HepG2 (cell line): ENCODE measurements around the gene ZNF655. TPM values are rescaled to one million over a fixed set of nuclear protein-coding genes. Genes with fewer than 3 reads are reported as not detected.
A peak's percentile ranks its signal among the peaks of the same experiment; 100 is the strongest.
"Not testable (repeated sequence)": the region's sequence is repeated elsewhere in the genome, so short reads cannot be mapped to it uniquely, and the experiment has no call there.

Experiments used
- ATAC-seq: fragments of 200-7000 bp; cut with Tn5 transposase; 3 replicates; pipeline ENCODE4 v1.9.1; 2020; ENCODE audit warnings: mild to moderate bottlenecking, moderate library complexity
- BruUV-seq: library from RNA; stranded (reverse); fragments of 400-500 nt; replicated peaks from 2 replicates; lab custom pipeline; 2021; lab: Mats Ljungman, UMichigan
- CTCF ChIA-PET: fragments of 300-600 bp; formaldehyde crosslinking; extraction: SDS; loops from one replicate; lab custom pipeline; 2021; ENCODE audit warnings: low total read pairs, inconsistent platforms, low intra/inter-chr PET ratio; lab: Yijun Ruan, JAX
- POLR2A ChIA-PET: fragments of 350-600 bp; sonication (Branson Sonifier 250); formaldehyde crosslinking; loops from one replicate; lab custom pipeline; 2020; ENCODE audit warnings: antibody characterized with exemption, inconsistent platforms; lab: Yijun Ruan, JAX
- DNase-seq: peaks from one replicate; pipeline ENCODE4 v3.0.0-alpha.2; 2015; ENCODE audit warnings: low spot score
- FAIRE-seq: peaks from 3 replicates; lab custom pipeline; 2011; peaks lifted over from hg19 to GRCh38; lab: Jason Lieb, UNC
- H2AFZ ChIP-seq: one replicate; pipeline ENCODE4 v1.6.1; 2011; ENCODE audit warnings: low read length, inconsistent platforms
- H3K27ac ChIP-seq: fragments of 300-600 bp; 3 replicates; pipeline ENCODE4 v1.8.0; 2011; ENCODE audit warnings: mixed run types, mild to moderate bottlenecking, mixed read lengths, low read length, inconsistent platforms; ENCODE audit not compliant: insufficient read depth; ENCODE audit errors: extremely low read length
- H3K27me3 ChIP-seq, 2 experiments: fragments of 200-600 bp in 1 of 2; 2 replicates in 1 of 2; 3 replicates in 1 of 2; pipeline versions ENCODE4 v1.6.0 to v1.8.0; 2011; ENCODE audit warnings: low read length in 2 of 2, mild to moderate bottlenecking in 2 of 2, moderate library complexity in 2 of 2, inconsistent platforms in 1 of 2; ENCODE audit not compliant: insufficient read depth in 2 of 2, control insufficient read depth in 1 of 2
- H3K36me3 ChIP-seq, 2 experiments: fragments of 200-600 bp in 1 of 2; replicated peaks in 1 of 2; 2 replicates in 1 of 2; 3 replicates in 1 of 2; pipeline versions ENCODE4 v1.5.1 to v1.8.0; 2011; ENCODE audit warnings: low read length in 2 of 2, inconsistent platforms in 1 of 2; ENCODE audit not compliant: insufficient read depth in 2 of 2, control insufficient read depth in 1 of 2
- H3K4me1 ChIP-seq: 2 replicates; pipeline ENCODE4 v1.5.1; 2012; ENCODE audit warnings: low read length, inconsistent platforms; ENCODE audit not compliant: insufficient read depth
- H3K4me2 ChIP-seq: 2 replicates; pipeline ENCODE4 v1.6.0; 2011; ENCODE audit warnings: low read depth, low read length, inconsistent platforms
- H3K4me3 ChIP-seq, 3 experiments: fragments of 200-600 bp in 1 of 3; sonication (generic), shearing (Covaris generic) in 1 of 3; replicated peaks in 1 of 3; 2 replicates each; pipeline ENCODE4 v1.5.1; 2011 to 2016; ENCODE audit warnings: low read length in 3 of 3, inconsistent platforms in 2 of 3, low read depth in 2 of 3, mild to moderate bottlenecking in 2 of 3, control low read depth in 1 of 3, mixed read lengths in 1 of 3; ENCODE audit not compliant: insufficient read depth in 1 of 3
- H3K79me2 ChIP-seq: one replicate; pipeline ENCODE4 v1.6.1; 2011; ENCODE audit warnings: low read length, inconsistent platforms; ENCODE audit not compliant: insufficient read depth
- H3K9ac ChIP-seq: 2 replicates; pipeline ENCODE4 v1.6.0; 2011; ENCODE audit warnings: mild to moderate bottlenecking, low read depth, low read length, inconsistent platforms; ENCODE audit not compliant: insufficient read depth
- H3K9me3 ChIP-seq: 2 replicates; pipeline ENCODE4 v1.5.1; 2012; ENCODE audit warnings: mild to moderate bottlenecking, low read length
- H4K20me1 ChIP-seq: 2 replicates; pipeline ENCODE4 v1.6.0; 2011; ENCODE audit warnings: inconsistent platforms, mild to moderate bottlenecking, low read length, moderate library complexity; ENCODE audit not compliant: insufficient read depth
- AGO1 ChIP-seq: fragments of 200-400 bp; formaldehyde crosslinking; IDR thresholded peaks from 2 replicates; pipeline ENCODE4 v1.6.1; 2017; ENCODE audit warnings: mild to moderate bottlenecking, low read depth, low read length, moderate library complexity; ENCODE audit not compliant: poor library complexity, severe bottlenecking
- MIER2 ChIP-seq: IDR thresholded peaks from 2 replicates; pipeline ENCODE4 v1.6.1; 2016; ENCODE audit warnings: missing biosample characterization, missing genetic modification reagents
- REST ChIP-seq, 2 experiments: IDR thresholded peaks; 2 replicates each; pipeline ENCODE4 v1.6.1; 2011 to 2012; ENCODE audit warnings: low read length in 2 of 2, borderline replicate concordance in 1 of 2, low read depth in 1 of 2, mild to moderate bottlenecking in 1 of 2, moderate library complexity in 1 of 2
- TRAFD1 ChIP-seq: sonication (generic); formaldehyde crosslinking; IDR thresholded peaks from 2 replicates; pipeline ENCODE4 v1.5.1; 2020; ENCODE audit warnings: missing genetic modification reagents, mild to moderate bottlenecking, borderline replicate concordance
- ZNF12 ChIP-seq: sonication (generic); formaldehyde crosslinking; IDR thresholded peaks from 2 replicates; pipeline ENCODE4 v1.5.0; 2020; ENCODE audit warnings: missing genetic modification reagents
- ZNF34 ChIP-seq: sonication (generic); formaldehyde crosslinking; IDR thresholded peaks from 2 replicates; pipeline ENCODE4 v1.4.0; 2020; ENCODE audit warnings: mild to moderate bottlenecking, missing genetic modification reagents, borderline replicate concordance
- ZNF598 ChIP-seq: sonication (generic); formaldehyde crosslinking; IDR thresholded peaks from 2 replicates; pipeline ENCODE4 v1.5.1; 2020; ENCODE audit warnings: mild to moderate bottlenecking, missing genetic modification reagents, borderline replicate concordance
- WGBS: methylation state at CpG from one replicate; pipeline ENCODE4 v1.1.6; 2017; ENCODE audit warnings: low lambda C conversion rate; 5-methylcytosine and 5-hydroxymethylcytosine counted together
- in situ Hi-C: cut with HindIII; loops from 2 replicates; pipeline ENCODE4 v1.10.0; 2017; ENCODE audit warnings: low pct_unique_long_range_greater_than_20kb; ENCODE audit not compliant: extremely low pct_ligation_motif_present
- intact Hi-C: fragments of 100-400 bp; cut with micrococcal nuclease; formaldehyde crosslinking; loops from one replicate; pipeline ENCODE4 v1.10.0; 2022; ENCODE audit not compliant: unreplicated experiment
- polyA plus RNA-seq, 8 experiments: library from polyadenylated mRNA; depleted of rRNA in 3 of 8; stranded (reverse) in 7 of 8; unstranded in 1 of 8; fragments of >200 nt; fragmentation: Illumina TruSeq in 4 of 8; extraction: Trizol in 4 of 8; gene quantifications; 2 replicates each; pipeline versions ENCODE4 v1.2.1 to v1.2.3, GENCODE V29; 2011 to 2016; ENCODE audit warnings: low read depth in 4 of 8, missing spikeins in 1 of 8, mixed read lengths in 1 of 8; ENCODE audit not compliant: insufficient read depth in 1 of 8
- total RNA-seq, 5 experiments: library from RNA; depleted of rRNA; stranded (reverse); fragments of >200 nt; fragmentation: Illumina TruSeq; extraction: Trizol; gene quantifications; 2 replicates each; pipeline ENCODE4 v1.2.3, GENCODE V29; 2016; ENCODE audit warnings: low read depth in 1 of 5
- TF ChIP-seq, protein P1 (sequence below): sonication (generic); formaldehyde crosslinking; IDR thresholded peaks from 2 replicates; pipeline ENCODE4 v1.5.0; 2020; ENCODE audit warnings: mild to moderate bottlenecking, low read depth, missing genetic modification reagents, borderline replicate concordance

ZNF655 gene
- total and polyA plus RNA-seq, 2 of the 13 experiments (the other 11 are each of a cell fraction or from before 2014, with no cell fraction given) = 53.4 to 75.6 TPM

DNA sequence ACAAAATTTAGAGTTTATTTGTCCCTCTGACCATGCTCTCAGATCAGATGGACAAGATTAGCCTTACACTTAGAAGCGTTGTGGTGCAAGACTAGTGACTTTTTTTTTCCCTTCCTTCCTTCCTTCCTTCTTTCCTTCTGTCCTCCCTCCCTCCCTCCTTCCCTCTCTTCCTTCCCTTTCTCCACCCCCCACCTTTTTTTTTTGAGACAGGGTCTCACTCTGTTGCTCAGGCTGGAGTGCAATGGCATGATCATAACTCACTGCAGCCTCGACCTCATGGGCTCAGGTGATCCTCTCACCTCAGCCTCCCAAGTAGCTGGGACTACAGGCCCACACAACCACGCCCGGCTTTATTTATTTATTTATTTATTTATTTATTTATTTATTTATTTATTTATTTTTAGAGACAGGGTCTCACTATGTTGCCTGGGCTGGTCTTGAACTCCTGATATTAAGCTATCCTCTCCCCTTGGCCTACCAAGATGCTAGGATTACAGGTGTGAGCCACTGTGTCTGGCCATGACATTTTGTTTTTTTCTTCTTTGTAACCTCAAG is 22.4 kb downstream of the ZNF655 start:
- H3K36me3 ChIP-seq, H3K27ac ChIP-seq, H2AFZ ChIP-seq, in situ Hi-C loops, BruUV-seq, DNase-seq, H3K79me2 ChIP-seq, H4K20me1 ChIP-seq, H3K9me3 ChIP-seq, H3K27me3 ChIP-seq, ATAC-seq, intact Hi-C loops, CTCF ChIA-PET, FAIRE-seq, H3K4me1 ChIP-seq: not testable (repeated sequence)
- POLR2A ChIA-PET = interaction anchor here (1.0 to 1.4 kb wide), 2 partner anchors 23 to 149 kb away, joined by 3 to 17 read pairs; partner anchors contain the start of gene ZNF655
- Histone ChIP-seq H3K9ac (peak overlapping the region; percentile 53), H3K4me2 (peak overlapping the region; percentile 80), H3K4me3 (peak overlapping the region; percentile 48 to 64 (median 52); a peak in 5 of 6 replicates)
- WGBS = 55% methylated on average over 4 of the region's 4 CpGs

DNA sequence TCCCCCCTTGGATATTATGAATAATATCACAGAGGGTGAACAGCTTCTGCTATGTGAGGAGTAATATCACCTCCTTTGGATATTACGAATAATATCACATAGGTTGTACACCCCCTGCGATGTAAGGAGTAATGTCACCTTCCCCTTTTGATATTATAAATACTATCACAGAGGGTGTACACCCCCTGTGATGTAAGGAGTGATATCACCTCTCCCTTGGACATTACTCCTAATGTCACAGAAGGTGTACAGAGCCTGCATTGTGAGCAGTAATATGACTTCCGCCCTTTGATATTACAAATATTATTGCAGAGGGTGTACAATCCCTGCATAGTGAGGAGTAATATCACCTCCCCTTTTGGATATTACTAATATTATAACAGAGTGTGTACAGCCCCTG is 30.4 kb downstream of the ZNF655 start:
- H3K27ac ChIP-seq = no peak overlapping the region
- in situ Hi-C loops = no loop called here
- H2AFZ ChIP-seq = no peak overlapping the region
- no peaks in the 10 kb centered on the region for H3K9me3 ChIP-seq
- no peak overlapping the region for H3K4me3 ChIP-seq
- no peak for DNase-seq
- no peak for ATAC-seq
- H3K27me3 ChIP-seq = no peaks in the 10 kb centered on the region
- no TSS peak for BruUV-seq
- H3K4me2 ChIP-seq = no peak overlapping the region
- WGBS = 51% methylated on average over 3 of the region's 3 CpGs
- no peaks in the 10 kb centered on the region for H3K36me3 ChIP-seq
- intact Hi-C loops = no loop called here
- no peaks in the 10 kb centered on the region for H4K20me1 ChIP-seq
- POLR2A ChIA-PET = no interaction called here
- CTCF ChIA-PET = no interaction called here
- no peak overlapping the region for H3K9ac ChIP-seq
- no peak for FAIRE-seq
- no peaks in the 10 kb centered on the region for H3K79me2 ChIP-seq
- H3K4me1 ChIP-seq = no peaks in the 10 kb centered on the region
- TF ChIP-seq REST (IDR thresholded peaks at IDR 0.05; ENCODE audit: borderline replicate concordance in 1 of 2, low read depth in 1 of 2, low read length in 2 of 2) = no peak
- TF ChIP-seq AGO1 = no peak
- no peak for TF ChIP-seq MIER2 (CRISPR knock-in tag)
- TF ChIP-seq, protein P1, sequence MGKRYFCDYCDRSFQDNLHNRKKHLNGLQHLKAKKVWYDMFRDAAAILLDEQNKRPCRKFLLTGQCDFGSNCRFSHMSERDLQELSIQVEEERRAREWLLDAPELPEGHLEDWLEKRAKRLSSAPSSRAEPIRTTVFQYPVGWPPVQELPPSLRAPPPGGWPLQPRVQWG = no peak
- TF ChIP-seq TRAFD1 (CRISPR knock-in tag) = no peak
- no peak for TF ChIP-seq ZNF598 (CRISPR knock-in tag)
- no peak for TF ChIP-seq ZNF12 (CRISPR knock-in tag)
- TF ChIP-seq ZNF34 (CRISPR knock-in tag) = no peak
